Activated T-cell treated with anti-CD3 and anti-CD28 coated beads, Interleukin-2, amount 50 U/mL, for 4 hours (primary cell): ENCODE measurements around the gene CD6. TPM values are rescaled to one million over a fixed set of nuclear protein-coding genes. Genes with fewer than 3 reads are reported as not detected.

Experiments
- total RNA-seq, 3 donors: library from RNA; stranded (reverse); gene quantifications; one replicate each; pipeline ENCODE4 v1.2.1, GENCODE V29; 2021

Gene CD6
- total RNA-seq, 3 donors from 2014 or later = 638 to 711 (median 642) TPM

Other genes starting within 250 kb of the CD6 start
- gene MS4A18, start 247.0 kb upstream of the CD6 start, total RNA-seq = not detected
- gene MS4A15, start 214.8 kb upstream of the CD6 start, total RNA-seq = not detected
- gene MS4A10, start 186.3 kb upstream of the CD6 start, total RNA-seq = not detected
- 100 to 1,000 TPM; 182 to 218 (median 190) TPM for gene CCDC86, start 129.6 kb upstream of the CD6 start, total RNA-seq
- gene PTGDR2, start 115.7 kb upstream of the CD6 start, total RNA-seq = under 1 TPM; 0.23 to 0.45 (median 0.35) TPM
- not detected for gene ZP1, start 104.1 kb upstream of the CD6 start, total RNA-seq
- gene PRPF19, start 65.1 kb upstream of the CD6 start, total RNA-seq = 100 to 1,000 TPM; 297 to 335 (median 311) TPM
- 100 to 1,000 TPM; 184 to 216 (median 204) TPM for gene TMEM109, start 57.5 kb upstream of the CD6 start, total RNA-seq
- gene TMEM132A, start 47.2 kb upstream of the CD6 start, total RNA-seq = 1 to 10 TPM in 2 of 3 donors, under 1 TPM in 1; 0.84 to 1.4 (median 1.4) TPM
- 1 to 10 TPM; 3.8 to 6.1 (median 5.5) TPM for gene SLC15A3, start 19.5 kb upstream of the CD6 start, total RNA-seq
- gene CD5, start 130.8 kb downstream of the CD6 start, total RNA-seq = 100 to 1,000 TPM; 318 to 420 (median 359) TPM
- gene VPS37C, start 189.7 kb downstream of the CD6 start, total RNA-seq = 10 to 100 TPM; 16.1 to 18.4 (median 17.0) TPM
- not detected for gene PGA3, start 231.8 kb downstream of the CD6 start, total RNA-seq